Heart right ventricle (tissue), 16 donors: ENCODE data around the gene TNPO2. TPM values are rescaled to one million over a fixed set of nuclear protein-coding genes. Genes with fewer than 3 reads are reported as not detected.
A peak's percentile ranks its signal among the peaks of the same experiment; 100 is the strongest.

ENCODE experiments used
- ATAC-seq, 8 donors: fragments of 200-7000 bp; cut with Tn5 transposase; one replicate each; pipeline ENCODE4 v1.9.1; 2020; ENCODE audit warnings: mild to moderate bottlenecking in 8 of 8, moderate library complexity in 8 of 8, moderate number of reproducible peaks in 1 of 8
- DNase-seq, 2 donors: peaks; one replicate each; pipeline ENCODE4 v3.0.0-alpha.2; 2020
- H3K27ac ChIP-seq, 10 donors: fragments of 200-600 bp; sonication (generic) in 2 of 10; one replicate each; pipeline versions ENCODE4 v1.5.0 to v1.8.0; 2020 to 2022; ENCODE audit warnings: mild to moderate bottlenecking in 3 of 10
- H3K27me3 ChIP-seq, 7 donors: fragments of 200-600 bp; one replicate each; pipeline ENCODE4 v1.8.0; 2021 to 2022; ENCODE audit warnings: mild to moderate bottlenecking in 2 of 7
- H3K36me3 ChIP-seq, 9 donors: fragments of 200-600 bp; sonication (generic) in 1 of 9; one replicate each; pipeline versions ENCODE4 v1.5.0 to v1.8.0; 2020 to 2022; ENCODE audit warnings: mild to moderate bottlenecking in 2 of 9
- H3K4me1 ChIP-seq, 9 donors: fragments of 200-600 bp; sonication (generic) in 1 of 9; one replicate each; pipeline versions ENCODE4 v1.5.0 to v1.8.0; 2020 to 2022; ENCODE audit warnings: mild to moderate bottlenecking in 4 of 9
- H3K4me3 ChIP-seq, 10 donors: fragments of 200-600 bp; sonication (generic) in 2 of 10; one replicate each; pipeline versions ENCODE4 v1.5.0 to v1.8.0; 2020 to 2022; ENCODE audit warnings: mild to moderate bottlenecking in 7 of 10, moderate library complexity in 2 of 10
- H3K9me3 ChIP-seq, 11 donors: fragments of 200-600 bp in 10 of 11; sonication (generic) in 2 of 11; one replicate each; pipeline versions ENCODE4 v1.5.0 to v1.8.0; 2013 to 2022; ENCODE audit warnings: mild to moderate bottlenecking in 2 of 11, control low read depth in 1 of 11, moderate library complexity in 1 of 11
- WGBS, 2 donors: extraction: QIAGEN DNeasy Blood & Tissue Kit; methylation state at CpG; one replicate each; pipeline ENCODE4 v1.1.7; 2013; ENCODE audit warnings: inconsistent platforms in 1 of 2; 5-methylcytosine and 5-hydroxymethylcytosine counted together
- intact Hi-C, 10 donors: fragments of 100-400 bp; cut with DNase I; formaldehyde crosslinking; loops; one replicate each; pipeline versions ENCODE4 v1.11.1 to v1.14.2; 2022
- polyA plus RNA-seq, 2 donors: library from polyadenylated mRNA; stranded (reverse); fragments of 200-250 nt; gene quantifications; one replicate each; pipeline ENCODE4 v1.2.3, GENCODE V29; 2013
- total RNA-seq, 10 donors: library from RNA; stranded (reverse); fragmentation: NEBNext Ultra II Directional in 3 of 10; extraction: Animal tissue kit (Norgen Biotek cat#: 25700) in 3 of 10; gene quantifications; one replicate each; pipeline versions ENCODE4 v1.2.1 to v1.2.4, GENCODE V29; 2021 to 2023
- TF ChIP-seq, protein P1 (sequence below), 9 donors: fragments of 200-600 bp; sonication (generic) in 2 of 9; IDR thresholded peaks; one replicate each; pipeline versions ENCODE4 v1.5.0 to v1.8.0; 2021 to 2022; ENCODE audit warnings: antibody characterized with exemption in 9 of 9, mild to moderate bottlenecking in 5 of 9, moderate library complexity in 1 of 9
- donor health status: Arrhythmogenic right ventricular cardiomyopathy.
- donor health status: ischemic (EF 13 %, LVEDD 7.1; RV severe dilation, severe dysfunction).
- donor health status: healthy with polysubstance abuse.
- donor health status: DM: no; HTN: yes; CAD: no.
- donor health status: DM: no; HTN: no; CAD: no.
- donor health status: ischemic (EF 25% LVEDD 6.9; RV normal size, moderate dysfunction).
- donor health status: ischemic (EF 25% LVEDD 5.7; RV mildly dilated, moderate dysfunction).
- donor health status: healthy.
- donor health status: DM: yes; HTN: yes; CAD: no.
- donor health status: Ischemic cardiomyopathy.
- donor health status: ischemic (EF 35%, LVEDD 5.7; RV mildly dilated, moderate dysfunction).
- donor health status: nonischemic (EF 11% LVEDD 7.7; RV severe dilation, severe dysfunction).
- donor health status: DM: yes; HTN: yes; CAD: no.
- donor health status: PGD.
- donor health status: ischemic (EF 29% LVEDD 5.4; RV normal size, mild dysfunction).
- donor health status: nonischemic (EF 23%, LVEDD 6.1; RV moderate dilation, normal function).

The TNPO2 gene
- total and polyA plus RNA-seq, 12 donors: 17.3 to 51.1 (median 40.7) TPM

GRCh38 chr19:12705654-12706331 lies 17.9 kb downstream of the TNPO2 start:
- TF ChIP-seq, protein P1, sequence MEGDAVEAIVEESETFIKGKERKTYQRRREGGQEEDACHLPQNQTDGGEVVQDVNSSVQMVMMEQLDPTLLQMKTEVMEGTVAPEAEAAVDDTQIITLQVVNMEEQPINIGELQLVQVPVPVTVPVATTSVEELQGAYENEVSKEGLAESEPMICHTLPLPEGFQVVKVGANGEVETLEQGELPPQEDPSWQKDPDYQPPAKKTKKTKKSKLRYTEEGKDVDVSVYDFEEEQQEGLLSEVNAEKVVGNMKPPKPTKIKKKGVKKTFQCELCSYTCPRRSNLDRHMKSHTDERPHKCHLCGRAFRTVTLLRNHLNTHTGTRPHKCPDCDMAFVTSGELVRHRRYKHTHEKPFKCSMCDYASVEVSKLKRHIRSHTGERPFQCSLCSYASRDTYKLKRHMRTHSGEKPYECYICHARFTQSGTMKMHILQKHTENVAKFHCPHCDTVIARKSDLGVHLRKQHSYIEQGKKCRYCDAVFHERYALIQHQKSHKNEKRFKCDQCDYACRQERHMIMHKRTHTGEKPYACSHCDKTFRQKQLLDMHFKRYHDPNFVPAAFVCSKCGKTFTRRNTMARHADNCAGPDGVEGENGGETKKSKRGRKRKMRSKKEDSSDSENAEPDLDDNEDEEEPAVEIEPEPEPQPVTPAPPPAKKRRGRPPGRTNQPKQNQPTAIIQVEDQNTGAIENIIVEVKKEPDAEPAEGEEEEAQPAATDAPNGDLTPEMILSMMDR (IDR thresholded peaks at IDR 0.05): no peak
- ATAC-seq (no peak), DNase-seq (no peak)
- Histone ChIP-seq H3K9me3 (no peaks in the 10 kb centered on the region), H3K4me1 (no peaks in the 10 kb centered on the region), H3K4me3 (no peak overlapping the region), H3K27ac (no peak overlapping the region), H3K36me3 (peaks cover 7 to 100% (median 85%) of the 10 kb centered on the region in 9 donors), H3K27me3 (no peaks in the 10 kb centered on the region)
- 93% methylated on average over 29 of the region's 29 CpGs for WGBS, 2 donors
- intact Hi-C loops: loop anchor here in 1 of 10 donors (10.0 kb wide), 1 partner anchor 99 kb away; the partner anchor contains the start of genes PRDX2, RNASEH2A and THSD8

GRCh38 chr19:12705169-12705568 lies 18.6 kb downstream of the TNPO2 start:
- Histone ChIP-seq H3K9me3 (no peaks in the 10 kb centered on the region), H3K27me3 (no peaks in the 10 kb centered on the region), H3K27ac (no peak overlapping the region), H3K4me3 (no peak overlapping the region), H3K4me1 (no peaks in the 10 kb centered on the region), H3K36me3 (peaks cover 7 to 100% (median 84%) of the 10 kb centered on the region in 9 donors)
- TF ChIP-seq, protein P1 (IDR thresholded peaks at IDR 0.05): no peak
- no peak for DNase-seq
- intact Hi-C loops: loop anchor here in 1 of 10 donors (10.0 kb wide), 1 partner anchor 100 kb away; the partner anchor contains the start of genes PRDX2, RNASEH2A and THSD8
- no peak for ATAC-seq
- WGBS, 2 donors: 91 to 96% methylated on average over 13 of the region's 13 CpGs

DNA sequence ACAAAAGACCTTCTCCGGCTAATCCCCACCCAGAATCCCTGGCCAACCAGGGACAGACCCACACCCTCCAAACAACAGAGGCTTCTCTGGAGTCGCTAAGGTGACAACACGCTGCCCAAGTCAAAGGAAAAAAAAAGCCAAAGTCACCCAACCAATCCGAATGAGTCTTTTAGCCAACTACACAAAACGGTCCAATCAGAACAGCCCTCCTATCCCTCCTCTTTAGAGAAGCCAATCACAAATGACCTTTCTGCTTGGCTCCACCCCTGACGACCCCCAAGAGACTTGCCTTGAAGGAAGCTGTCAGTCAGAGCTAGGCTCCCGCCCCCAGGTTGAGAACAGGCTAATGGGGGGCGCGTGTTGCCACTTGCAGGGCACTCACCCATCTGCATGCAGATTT lies 20.7 kb downstream of the TNPO2 start:
- Histone ChIP-seq H3K4me3 (no peak overlapping the region), H3K27ac (no peak overlapping the region), H3K27me3 (no peaks in the 10 kb centered on the region), H3K4me1 (no peaks in the 10 kb centered on the region), H3K36me3 (peaks cover 7 to 99% (median 67%) of the 10 kb centered on the region in 9 donors), H3K9me3 (no peaks in the 10 kb centered on the region)
- WGBS, 2 donors: 60 to 64% methylated on average over 9 of the region's 9 CpGs
- intact Hi-C loops: loop anchor here in 1 of 10 donors (10.0 kb wide), 1 partner anchor 102 kb away; the partner anchor contains the start of genes PRDX2, RNASEH2A and THSD8
- DNase-seq (no peak), ATAC-seq (no peak)
- TF ChIP-seq, protein P1 (IDR thresholded peaks at IDR 0.05): no peak

DNA sequence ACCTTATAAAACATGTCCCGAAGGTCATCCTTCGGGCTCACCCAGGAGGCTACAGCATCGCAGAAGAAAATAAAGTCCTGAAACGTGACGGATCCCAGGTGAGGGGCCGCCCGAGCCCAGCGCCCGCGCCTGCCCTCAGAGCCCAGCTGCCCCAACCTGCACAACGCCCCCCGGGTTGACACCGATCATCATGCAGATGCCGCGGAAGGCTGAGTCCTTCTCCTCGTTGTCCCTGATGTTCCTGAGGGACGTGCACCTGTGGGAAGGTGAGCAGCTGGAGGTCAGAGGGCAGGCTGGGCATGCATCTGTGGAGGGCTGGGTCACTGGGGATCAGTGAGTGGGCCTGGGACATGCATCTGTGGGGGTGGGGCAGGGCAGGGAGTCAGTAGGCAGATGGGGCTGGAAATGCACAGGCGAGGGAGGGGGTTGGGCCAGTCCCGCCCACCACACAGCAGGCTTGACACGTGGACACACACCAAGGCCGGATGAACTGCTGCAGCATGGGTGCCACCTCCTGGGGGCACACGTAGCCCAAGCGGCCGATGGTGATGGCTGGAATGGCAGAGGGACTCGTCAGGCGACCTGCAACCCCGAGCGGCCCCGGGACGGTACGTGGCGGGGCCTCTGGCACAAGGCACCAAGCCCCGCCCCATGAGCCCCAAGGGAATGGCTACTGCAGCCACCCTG lies 22.0 kb downstream of the TNPO2 start:
- ATAC-seq: peak in 3 of 8 donors; percentile 5 to 24 (median 8)
- TF ChIP-seq, protein P1 (IDR thresholded peaks at IDR 0.05): no peak
- Histone ChIP-seq H3K4me1 (peaks cover 0 to 7% (median 5%) of the 10 kb centered on the region in 9 donors), H3K9me3 (no peaks in the 10 kb centered on the region), H3K27ac (no peak overlapping the region), H3K27me3 (no peaks in the 10 kb centered on the region), H3K36me3 (peaks cover 7 to 89% (median 61%) of the 10 kb centered on the region in 9 donors), H3K4me3 (no peak overlapping the region)
- DNase-seq: no peak
- 91 to 93% methylated on average over 33 of the region's 33 CpGs for WGBS, 2 donors
- intact Hi-C loops: loop anchor here in 1 of 10 donors (10.0 kb wide), 1 partner anchor 103 kb away; the partner anchor contains the start of genes PRDX2, RNASEH2A and THSD8
